ENCODE measurements around the gene POLR2E. TPM values are rescaled to one million over a fixed set of nuclear protein-coding genes. Genes with fewer than 3 reads are reported as not detected.

Gene POLR2E
- total RNA-seq, 2 donors from 2014 or later = 152 to 169 TPM

DNA sequence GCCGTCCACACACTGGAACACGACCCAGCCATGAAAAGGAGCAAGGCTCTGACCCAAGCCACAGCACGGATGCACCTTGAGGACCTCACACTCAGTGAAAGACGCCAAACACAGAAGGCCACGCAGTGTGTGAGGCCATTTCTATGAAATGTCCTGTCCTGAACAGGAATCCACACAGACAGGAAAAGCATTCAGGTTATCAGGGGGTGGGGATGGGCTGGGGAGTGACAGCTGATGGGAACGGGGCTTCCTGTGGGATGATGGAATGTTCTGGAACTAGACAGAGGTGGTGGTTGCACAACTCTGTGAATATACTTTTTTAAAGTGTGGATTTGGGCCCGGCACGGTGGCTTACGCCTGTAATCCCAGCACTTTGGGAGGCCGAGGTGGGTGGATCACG lies 39.3 kb upstream of the POLR2E start:
- no peaks in the 10 kb centered on the region for H3K9me3 ChIP-seq
- no peaks in the 10 kb centered on the region for H3K27me3 ChIP-seq (replicated peaks; ENCODE audit: insufficient read depth)
- WGBS = 90% methylated on average over 11 of the region's 11 CpGs
- intact Hi-C loops (cut with DNase I) = loop anchor here (5.0 kb wide), 1 partner anchor 38 kb away; the partner anchor contains the start of gene SBNO2
- TF ChIP-seq POLR2AphosphoS5 (IDR thresholded peaks at IDR 0.05) (no peak), POLR2A (IDR thresholded peaks at IDR 0.05) (no peak)
- TF ChIP-seq, protein P1, sequence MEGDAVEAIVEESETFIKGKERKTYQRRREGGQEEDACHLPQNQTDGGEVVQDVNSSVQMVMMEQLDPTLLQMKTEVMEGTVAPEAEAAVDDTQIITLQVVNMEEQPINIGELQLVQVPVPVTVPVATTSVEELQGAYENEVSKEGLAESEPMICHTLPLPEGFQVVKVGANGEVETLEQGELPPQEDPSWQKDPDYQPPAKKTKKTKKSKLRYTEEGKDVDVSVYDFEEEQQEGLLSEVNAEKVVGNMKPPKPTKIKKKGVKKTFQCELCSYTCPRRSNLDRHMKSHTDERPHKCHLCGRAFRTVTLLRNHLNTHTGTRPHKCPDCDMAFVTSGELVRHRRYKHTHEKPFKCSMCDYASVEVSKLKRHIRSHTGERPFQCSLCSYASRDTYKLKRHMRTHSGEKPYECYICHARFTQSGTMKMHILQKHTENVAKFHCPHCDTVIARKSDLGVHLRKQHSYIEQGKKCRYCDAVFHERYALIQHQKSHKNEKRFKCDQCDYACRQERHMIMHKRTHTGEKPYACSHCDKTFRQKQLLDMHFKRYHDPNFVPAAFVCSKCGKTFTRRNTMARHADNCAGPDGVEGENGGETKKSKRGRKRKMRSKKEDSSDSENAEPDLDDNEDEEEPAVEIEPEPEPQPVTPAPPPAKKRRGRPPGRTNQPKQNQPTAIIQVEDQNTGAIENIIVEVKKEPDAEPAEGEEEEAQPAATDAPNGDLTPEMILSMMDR (IDR thresholded peaks at IDR 0.05) = no peak
- H3K36me3 ChIP-seq = no peaks in the 10 kb centered on the region
- H3K4me3 ChIP-seq = no peak overlapping the region
- H3K27ac ChIP-seq = peak overlapping the region in 1 of 2 donors; percentile 89
- H3K4me1 ChIP-seq (replicated peaks) = peaks cover 29% of the 10 kb centered on the region
- DNase-seq (ENCODE audit: low spot score) = no peak

DNA sequence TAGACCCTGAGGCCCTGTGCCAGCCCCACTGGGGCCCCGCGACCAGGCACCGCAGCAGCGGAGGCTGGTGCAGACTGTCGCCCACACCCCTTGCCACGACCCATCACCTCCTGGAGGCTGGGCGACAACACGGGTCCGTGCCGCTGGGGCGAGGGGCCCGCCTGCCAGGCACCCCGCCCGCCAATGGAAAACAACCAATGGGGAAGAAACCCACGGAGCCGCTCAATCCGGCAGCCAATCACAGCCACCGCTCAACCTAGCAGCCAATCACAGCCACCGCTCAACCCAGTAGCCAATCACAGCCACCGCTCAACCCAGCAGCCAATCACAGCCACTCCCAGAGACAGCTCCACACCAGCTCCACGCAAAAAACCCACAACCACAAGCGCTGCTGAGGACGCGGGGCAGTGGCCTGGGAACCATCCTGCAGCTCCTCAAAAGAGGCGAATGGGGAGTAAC lies 38.3 kb upstream of the POLR2E start:
- no peaks in the 10 kb centered on the region for H3K9me3 ChIP-seq
- no peaks in the 10 kb centered on the region for H3K36me3 ChIP-seq
- 95% methylated on average over 14 of the region's 25 CpGs for WGBS
- TF ChIP-seq POLR2AphosphoS5 (IDR thresholded peaks at IDR 0.05) (no peak), POLR2A (IDR thresholded peaks at IDR 0.05) (no peak)
- TF ChIP-seq, protein P1 (IDR thresholded peaks at IDR 0.05) = no peak
- H3K27me3 ChIP-seq (replicated peaks; ENCODE audit: insufficient read depth) = no peaks in the 10 kb centered on the region
- intact Hi-C loops (cut with DNase I) = loop anchor here (5.0 kb wide), 1 partner anchor 39 kb away; the partner anchor contains the start of gene SBNO2
- no peak for DNase-seq (ENCODE audit: low spot score)
- peaks cover 29% of the 10 kb centered on the region for H3K4me1 ChIP-seq (replicated peaks)
- peak overlapping the region; percentile 83 to 89 for H3K27ac ChIP-seq
- no peak overlapping the region for H3K4me3 ChIP-seq

DNA sequence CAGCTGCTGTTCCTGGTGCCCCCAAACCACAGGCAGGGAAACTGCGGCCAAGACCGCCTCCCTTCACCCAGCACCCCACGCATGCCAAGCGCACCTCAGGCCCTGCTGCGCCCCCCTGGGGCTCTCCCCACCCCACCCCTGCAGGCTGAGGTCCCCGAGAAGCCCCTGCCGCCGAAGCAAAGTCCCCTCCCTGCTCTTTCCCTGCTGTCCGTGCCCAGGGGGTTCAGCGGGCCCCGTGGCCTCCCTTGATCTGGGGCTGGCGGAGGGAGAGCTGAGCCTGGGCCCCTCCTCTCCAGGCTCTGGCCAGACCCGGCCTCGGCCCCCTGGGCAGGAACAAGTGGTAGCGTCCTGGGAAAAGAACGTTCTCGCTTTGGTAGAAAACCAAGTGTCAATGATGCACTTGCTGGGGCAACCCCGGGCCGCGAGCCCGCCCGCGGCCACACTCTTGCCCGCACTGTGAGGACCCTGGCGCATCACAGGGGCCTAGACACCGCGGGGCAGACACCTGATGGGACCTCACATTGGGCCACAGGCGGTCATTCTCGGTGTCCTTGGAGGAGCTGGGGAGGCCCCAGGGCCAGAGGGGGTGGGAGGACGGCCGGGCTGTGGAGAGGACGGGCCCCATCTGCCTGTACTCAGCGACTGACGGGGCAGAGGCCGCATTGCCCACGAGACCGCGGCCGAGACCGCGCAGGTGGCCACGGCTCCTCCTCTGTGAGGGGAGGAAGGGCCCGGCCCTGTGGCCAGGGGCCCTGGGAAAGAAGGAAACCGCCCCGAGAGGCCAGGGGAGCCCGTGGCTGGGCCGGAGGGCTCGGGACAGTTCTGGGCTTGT lies 37.6 kb upstream of the POLR2E start:
- intact Hi-C loops (cut with DNase I) = loop anchor here (5.0 kb wide), 1 partner anchor 40 kb away; the partner anchor contains the start of gene SBNO2
- Histone ChIP-seq H3K36me3 (no peaks in the 10 kb centered on the region), H3K27ac (peak overlapping the region; percentile 83 to 89), H3K9me3 (no peaks in the 10 kb centered on the region), H3K4me1 (replicated peaks) (peaks cover 29% of the 10 kb centered on the region), H3K4me3 (peak overlapping the region; percentile 39 to 54), H3K27me3 (replicated peaks; ENCODE audit: insufficient read depth) (no peaks in the 10 kb centered on the region)
- TF ChIP-seq POLR2AphosphoS5 (IDR thresholded peaks at IDR 0.05) = no peak
- no peak for TF ChIP-seq POLR2A (IDR thresholded peaks at IDR 0.05)
- TF ChIP-seq, protein P1 (IDR thresholded peaks at IDR 0.05) = no peak
- DNase-seq (ENCODE audit: low spot score) = no peak
- 53% methylated on average over 31 of the region's 48 CpGs for WGBS

DNA sequence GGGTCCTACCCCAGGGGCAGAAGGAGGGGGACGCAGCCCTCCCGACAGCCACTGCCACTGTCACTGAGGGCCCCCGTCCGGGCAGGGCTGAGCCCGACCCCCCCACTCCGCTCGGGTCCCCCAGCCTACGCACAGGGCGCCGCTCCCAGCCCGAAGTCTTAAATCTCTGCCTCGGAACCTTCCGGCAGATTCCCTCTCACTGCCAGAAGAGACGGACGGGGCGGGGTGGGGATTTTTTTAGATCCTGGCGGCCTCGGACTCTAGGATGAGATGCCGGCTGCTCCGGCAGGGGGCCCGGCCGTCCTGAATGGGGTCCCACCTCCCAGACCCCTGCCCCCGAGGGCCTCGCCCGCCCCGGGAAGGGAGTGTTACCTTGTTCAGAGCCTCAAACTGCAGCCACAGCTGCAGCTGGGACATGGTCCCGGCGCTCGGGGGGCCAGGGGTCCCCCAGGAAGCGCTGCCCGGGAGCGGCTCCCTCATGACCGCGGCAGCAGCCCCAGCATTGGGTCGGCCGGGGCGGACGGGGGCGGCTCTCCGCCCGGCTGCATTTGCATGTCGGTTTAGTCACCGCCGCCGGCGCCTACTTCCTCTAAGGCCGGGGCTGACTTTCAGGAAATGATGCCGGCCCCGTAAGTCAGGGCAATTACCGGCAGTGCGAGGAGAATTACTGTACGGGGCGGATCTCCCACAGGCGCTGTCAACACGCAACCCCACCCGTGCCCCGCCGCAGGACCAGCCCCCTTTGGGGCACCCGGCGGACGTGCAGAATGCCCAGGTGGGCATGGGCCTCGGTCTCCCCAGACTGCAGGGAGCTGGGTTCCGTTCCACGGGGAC lies 36.8 kb upstream of the POLR2E start:
- Histone ChIP-seq H3K27me3 (replicated peaks; ENCODE audit: insufficient read depth) (no peaks in the 10 kb centered on the region), H3K4me3 (peak overlapping the region; percentile 39 to 54), H3K9me3 (no peaks in the 10 kb centered on the region), H3K4me1 (replicated peaks) (peaks cover 29% of the 10 kb centered on the region), H3K36me3 (peaks cover 0 to 5% of the 10 kb centered on the region in 2 donors), H3K27ac (peak overlapping the region; percentile 83 to 89)
- peak; percentile 83 for DNase-seq (ENCODE audit: low spot score)
- 2% methylated on average over 32 of the region's 64 CpGs for WGBS
- TF ChIP-seq POLR2A (IDR thresholded peaks at IDR 0.05) (peak; percentile 82), POLR2AphosphoS5 (IDR thresholded peaks at IDR 0.05) (peak; percentile 78)
- TF ChIP-seq, protein P1 (IDR thresholded peaks at IDR 0.05) = peak in 2 of 4 experiments; percentile 5 to 12
- intact Hi-C loops (cut with DNase I) = loop anchor here (5.0 kb wide), 1 partner anchor 40 kb away; the partner anchor contains the start of gene SBNO2

All from prostate gland (tissue), 2 donors.